H1 (cell line): ENCODE results near the gene DYSF. TPM values are rescaled to one million over a fixed set of nuclear protein-coding genes. Genes with fewer than 3 reads are reported as not detected.

Experiments
- CTCF ChIA-PET: fragments of 300-600 bp; sonication (Branson Sonifier 250); formaldehyde crosslinking; loops from one replicate; lab custom pipeline; 2021; ENCODE audit not compliant: partially characterized antibody; lab: Charles Lee
- POLR2A ChIA-PET: fragments of 300-600 bp; sonication (Branson Sonifier 250); formaldehyde crosslinking; loops from one replicate; lab custom pipeline; 2021; ENCODE audit warnings: inconsistent platforms; ENCODE audit not compliant: partially characterized antibody; lab: Charles Lee
- DNase-seq, 2 experiments: peaks; one replicate each; pipeline versions ENCODE4 v3.0.0 to v3.0.0-alpha.2; 2010 to 2022; ENCODE audit warnings: low spot score in 2 of 2, low read depth in 1 of 2, mixed read lengths in 1 of 2
- FAIRE-seq: peaks from 2 replicates; lab custom pipeline; 2011; peaks lifted over from hg19 to GRCh38; lab: Jason Lieb, UNC
- H2AFZ ChIP-seq: 2 replicates; pipeline ENCODE4 v1.8.1; 2012; ENCODE audit warnings: low read length, inconsistent platforms
- H2AK5ac ChIP-seq: 2 replicates; pipeline ENCODE4 v1.6.1; 2013; ENCODE audit warnings: low read depth, low read length
- H2BK120ac ChIP-seq: replicated peaks from 2 replicates; pipeline ENCODE3; 2013; ENCODE audit warnings: low read depth, low read length, inconsistent platforms
- H2BK12ac ChIP-seq: 2 replicates; pipeline ENCODE4 v1.6.1; 2013; ENCODE audit warnings: low read depth, low read length
- H2BK15ac ChIP-seq: 2 replicates; pipeline ENCODE4 v1.6.1; 2013; ENCODE audit warnings: low read length
- H2BK20ac ChIP-seq: 2 replicates; pipeline ENCODE4 v1.6.1; 2013; ENCODE audit warnings: low read length
- H2BK5ac ChIP-seq: 2 replicates; pipeline ENCODE4 v1.6.1; 2013; ENCODE audit warnings: low read depth, low read length
- H3K14ac ChIP-seq: 2 replicates; pipeline ENCODE4 v1.6.1; 2013; ENCODE audit warnings: inconsistent platforms; ENCODE audit not compliant: insufficient read length
- H3K18ac ChIP-seq: 2 replicates; pipeline ENCODE4 v1.6.1; 2013; ENCODE audit warnings: low read length; ENCODE audit errors: extremely low read depth
- H3K23ac ChIP-seq: 2 replicates; pipeline ENCODE4 v1.6.1; 2013; ENCODE audit warnings: inconsistent platforms; ENCODE audit not compliant: insufficient read length
- H3K23me2 ChIP-seq: 2 replicates; pipeline ENCODE4 v1.6.1; 2013; ENCODE audit warnings: low read depth, low read length
- H3K27ac ChIP-seq: 2 replicates; pipeline ENCODE4 v1.6.1; 2011; ENCODE audit warnings: low read depth, low read length, inconsistent platforms
- H3K27me3 ChIP-seq, 4 experiments: replicated peaks in 1 of 4; 1 replicate in 1 of 4; 2 replicates in 3 of 4; pipeline versions ENCODE4 v1.6.1 to v1.8.1; 2011 to 2013; ENCODE audit warnings: low read length in 3 of 4, mild to moderate bottlenecking in 3 of 4, inconsistent platforms in 2 of 4, mixed read lengths in 2 of 4, moderate library complexity in 1 of 4; ENCODE audit not compliant: control insufficient read depth in 3 of 4, insufficient read depth in 3 of 4; ENCODE audit errors: extremely low read depth in 1 of 4
- H3K36me3 ChIP-seq, 4 experiments: 2 replicates each; pipeline versions ENCODE4 v1.6.1 to v1.8.1; 2011 to 2013; ENCODE audit warnings: mild to moderate bottlenecking in 4 of 4, low read length in 3 of 4, moderate library complexity in 2 of 4, control low read depth in 1 of 4, inconsistent platforms in 1 of 4; ENCODE audit not compliant: insufficient read depth in 4 of 4, control insufficient read depth in 2 of 4
- H3K4ac ChIP-seq: replicated peaks from 2 replicates; pipeline ENCODE3; 2013; ENCODE audit warnings: low read length, low read depth, mixed read lengths, inconsistent platforms; ENCODE audit not compliant: insufficient read length
- H3K4me1 ChIP-seq, 4 experiments: replicated peaks in 1 of 4; 1 replicate in 1 of 4; 2 replicates in 3 of 4; pipeline versions ENCODE4 v1.6.1 to v1.8.1; 2011 to 2013; ENCODE audit warnings: low read length in 3 of 4, inconsistent platforms in 2 of 4, mixed read lengths in 1 of 4; ENCODE audit not compliant: insufficient read depth in 4 of 4, control insufficient read depth in 3 of 4
- H3K4me2 ChIP-seq, 2 experiments: 2 replicates each; pipeline versions ENCODE4 v1.6.1 to v1.8.1; 2011 to 2013; ENCODE audit warnings: low read depth in 2 of 2, low read length in 2 of 2, control low read depth in 1 of 2, inconsistent platforms in 1 of 2, mild to moderate bottlenecking in 1 of 2; ENCODE audit not compliant: insufficient read depth in 1 of 2
- H3K4me3 ChIP-seq, 4 experiments: fragments of 200-600, 300-600 bp in 1 of 4; sonication (generic), shearing (Covaris generic), sonication (Bioruptor Twin) in 1 of 4; 2 replicates each; pipeline versions ENCODE4 v1.5.1 to v1.8.1; 2011 to 2016; ENCODE audit warnings: low read length in 4 of 4, low read depth in 3 of 4, control low read depth in 2 of 4, inconsistent platforms in 2 of 4, mild to moderate bottlenecking in 2 of 4, mixed read lengths in 1 of 4, moderate library complexity in 1 of 4; ENCODE audit not compliant: insufficient read depth in 2 of 4; ENCODE audit errors: extremely low read depth in 1 of 4
- H3K56ac ChIP-seq: replicated peaks from 2 replicates; pipeline ENCODE3; 2013; ENCODE audit warnings: low read depth, mild to moderate bottlenecking, mixed read lengths, low read length, inconsistent platforms; ENCODE audit not compliant: insufficient read length
- H3K79me1 ChIP-seq: 2 replicates; pipeline ENCODE4 v1.6.1; 2013; ENCODE audit warnings: low read depth, low read length, control low read depth
- H3K79me2 ChIP-seq, 2 experiments: 2 replicates each; pipeline versions ENCODE4 v1.6.1 to v1.8.1; 2012 to 2013; ENCODE audit warnings: low read length in 2 of 2, mild to moderate bottlenecking in 2 of 2, inconsistent platforms in 1 of 2; ENCODE audit not compliant: insufficient read depth in 2 of 2, control insufficient read depth in 1 of 2
- H3K9ac ChIP-seq, 4 experiments: replicated peaks in 1 of 4; 1 replicate in 1 of 4; 2 replicates in 3 of 4; pipeline versions ENCODE4 v1.6.1 to v1.8.1; 2011 to 2013; ENCODE audit warnings: low read depth in 3 of 4, low read length in 3 of 4, control low read depth in 2 of 4, mild to moderate bottlenecking in 2 of 4, moderate library complexity in 2 of 4, inconsistent platforms in 1 of 4; ENCODE audit errors: extremely low read depth in 1 of 4
- H3K9me3 ChIP-seq, 2 experiments: 2 replicates each; pipeline versions ENCODE4 v1.6.1 to v1.8.1; 2012 to 2013; ENCODE audit warnings: mild to moderate bottlenecking in 2 of 2, moderate library complexity in 2 of 2, control low read depth in 1 of 2, inconsistent platforms in 1 of 2, low read depth in 1 of 2, low read length in 1 of 2, mixed read lengths in 1 of 2; ENCODE audit not compliant: insufficient read depth in 2 of 2
- H4K20me1 ChIP-seq, 2 experiments: replicated peaks in 1 of 2; 2 replicates each; pipeline versions ENCODE3 to v1.8.1; 2011 to 2013; ENCODE audit warnings: inconsistent platforms in 2 of 2, low read length in 2 of 2, mild to moderate bottlenecking in 1 of 2; ENCODE audit not compliant: insufficient read depth in 2 of 2, control insufficient read depth in 1 of 2
- H4K5ac ChIP-seq: 2 replicates; pipeline ENCODE4 v1.6.1; 2013; ENCODE audit warnings: low read length, low read depth, mixed read lengths, inconsistent platforms; ENCODE audit not compliant: insufficient read length
- H4K8ac ChIP-seq: 2 replicates; pipeline ENCODE4 v1.8.0; 2013; ENCODE audit warnings: mild to moderate bottlenecking, moderate library complexity, low read length, inconsistent platforms; ENCODE audit not compliant: insufficient read depth; ENCODE audit errors: extremely low read depth
- H4K91ac ChIP-seq: replicated peaks from 2 replicates; pipeline ENCODE3; 2013; ENCODE audit warnings: low read length, mixed read lengths, inconsistent platforms; ENCODE audit not compliant: insufficient read length
- BRCA1 ChIP-seq: IDR thresholded peaks from 2 replicates; pipeline ENCODE4 v1.6.1; 2012; ENCODE audit warnings: low read depth, low read length, improper control_type of control experiment
- HDAC2 ChIP-seq, 2 experiments: fragments of 300-600 bp in 1 of 2; sonication (generic) in 1 of 2; IDR thresholded peaks; 2 replicates each; pipeline ENCODE4 v1.6.1; 2011 to 2012; ENCODE audit warnings: low read depth in 2 of 2, low read length in 2 of 2, mild to moderate bottlenecking in 2 of 2, moderate library complexity in 2 of 2, borderline replicate concordance in 1 of 2, inconsistent platforms in 1 of 2
- RXRA ChIP-seq: IDR thresholded peaks from 2 replicates; pipeline ENCODE4 v1.6.1; 2011; ENCODE audit warnings: low read depth, mild to moderate bottlenecking, low read length, moderate library complexity; ENCODE audit not compliant: insufficient read depth
- SP4 ChIP-seq: IDR thresholded peaks from 2 replicates; pipeline ENCODE4 v1.6.1; 2012; ENCODE audit warnings: low read length, inconsistent platforms
- TEAD4 ChIP-seq: IDR thresholded peaks from 2 replicates; pipeline ENCODE4 v1.6.1; 2012; ENCODE audit warnings: low read depth, low read length, inconsistent platforms, mixed read lengths
- WGBS, 2 experiments: shearing (Covaris generic) in 1 of 2; methylation state at CpG; one replicate each; pipeline versions ENCODE4 v1.1.6 to v1.1.7; 2013 to 2015; ENCODE audit warnings: low lambda C conversion rate in 2 of 2, mixed read lengths in 2 of 2, inconsistent platforms in 1 of 2, low coverage in 1 of 2, missing lambda C conversion rate in 1 of 2; ENCODE audit not compliant: insufficient replicate concordance in 2 of 2, insufficient coverage in 1 of 2, insufficient read length in 1 of 2; ENCODE audit errors: extremely low coverage in 1 of 2, missing lambda C conversion rate in 1 of 2; 5-methylcytosine and 5-hydroxymethylcytosine counted together
- polyA plus RNA-seq, 7 experiments: library from polyadenylated mRNA; depleted of rRNA in 3 of 7; stranded (reverse) in 5 of 7; unstranded in 2 of 7; fragments of >200 nt in 5 of 7; fragments of 200-250 nt in 2 of 7; gene quantifications; 1 replicate in 5 of 7; 2 replicates in 1 of 7; 4 replicates in 1 of 7; pipeline versions ENCODE4 v1.2.1 to v1.2.3, GENCODE V29; 2011 to 2013; ENCODE audit warnings: missing spikeins in 2 of 7, mixed read lengths in 2 of 7
- total RNA-seq: library from RNA; stranded (reverse); fragmentation: NEBNext Ultra II Directional; extraction: Animal tissue kit (Norgen Biotek cat#: 25700); gene quantifications from 2 replicates; pipeline ENCODE4 v1.2.1, GENCODE V29; 2021
- TF ChIP-seq, protein P1 (sequence below), 3 experiments: IDR thresholded peaks; 1 replicate in 2 of 3; 2 replicates in 1 of 3; pipeline versions ENCODE4 v1.5.1 to v1.6.1; 2011; ENCODE audit warnings: low read length in 3 of 3, mild to moderate bottlenecking in 3 of 3, inconsistent platforms in 2 of 3, low read depth in 1 of 3, moderate library complexity in 1 of 3; ENCODE audit not compliant: insufficient read depth in 1 of 3; ENCODE audit errors: control extremely low read depth in 1 of 3

Gene DYSF
- total and polyA plus RNA-seq, 2 of the 8 experiments (the other 6 are each of a cell fraction or from before 2014, with no cell fraction given): 5.8 to 7.1 TPM

DNA sequence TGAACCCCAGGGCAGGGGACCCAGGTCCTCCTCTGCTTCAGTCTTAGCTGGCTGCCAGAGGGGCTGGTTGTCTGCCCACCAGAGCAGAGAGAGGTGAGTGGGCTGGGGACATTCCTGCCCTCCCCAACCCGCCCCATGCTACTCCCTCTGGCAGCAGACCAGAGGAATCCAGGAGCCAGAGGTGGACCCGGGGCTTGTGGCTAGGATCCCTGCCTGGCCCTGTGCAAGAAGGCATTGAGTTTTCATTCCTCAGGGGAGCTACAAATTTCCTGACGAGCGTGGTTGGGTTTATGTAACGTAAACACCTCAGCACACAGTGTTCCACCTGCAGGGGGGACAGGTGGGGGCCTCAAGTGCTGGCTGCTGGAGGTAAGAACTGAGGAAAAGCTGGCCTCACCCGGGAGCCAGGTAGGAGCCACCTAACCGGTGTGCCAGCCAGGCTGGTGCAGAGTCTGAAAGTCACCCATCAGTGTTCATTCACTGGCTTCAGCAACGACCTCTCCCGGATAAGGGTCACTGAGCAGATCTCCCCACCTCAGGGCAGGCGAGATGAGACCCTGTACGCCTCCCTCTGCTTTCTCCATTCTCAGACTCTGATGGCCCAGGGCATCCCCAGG lies 246.8 kb downstream of the DYSF start:
- Histone ChIP-seq H2BK120ac (no peak overlapping the region), H3K4me3 (no peak overlapping the region), H3K27ac (no peak overlapping the region), H4K5ac (no peak overlapping the region), H3K56ac (no peak overlapping the region), H3K23me2 (no peaks in the 10 kb centered on the region), H3K4me1 (peaks cover 0 to 16% (median 2%) of the 10 kb centered on the region in 4 experiments; a peak in 5 of 7 replicates), H3K4ac (no peak overlapping the region), H2BK20ac (no peak overlapping the region), H3K14ac (no peak overlapping the region), H3K18ac (no peak overlapping the region; the same call in 1 of the 2 replicates), H4K8ac (peak overlapping the region; percentile 48; the same call in 1 of the 2 replicates), H4K91ac (no peak overlapping the region), H3K79me1 (no peaks in the 10 kb centered on the region), H2BK12ac (no peak overlapping the region), H4K20me1 (no peaks in the 10 kb centered on the region), H3K23ac (no peak overlapping the region), H2AK5ac (no peak overlapping the region), H2AFZ (no peak overlapping the region), H3K4me2 (no peak overlapping the region), H3K79me2 (no peaks in the 10 kb centered on the region), H3K36me3 (no peaks in the 10 kb centered on the region; a peak in 1 of 8 replicates), H3K9me3 (peaks cover 0 to 5% of the 10 kb centered on the region in 2 experiments; a peak in 1 of 4 replicates), H2BK5ac (no peak overlapping the region), H3K27me3 (no peaks in the 10 kb centered on the region), H3K9ac (no peak overlapping the region), H2BK15ac (0 out of 2 replicates have a peak overlapping the region, but pooled peaks have one; percentile 48)
- no peak for DNase-seq
- POLR2A ChIA-PET: interaction anchor here (1.5 kb wide), 1 partner anchor 9 kb away, joined by 6 read pairs; no protein-coding TSS in a partner anchor
- no peak for FAIRE-seq
- CTCF ChIA-PET: interaction anchor here (0.8 to 1.5 kb wide), 4 partner anchors 12 to 170 kb away, joined by 3 read pairs; no protein-coding TSS in a partner anchor
- WGBS, 2 experiments: 90% methylated on average over 11 of the region's 11 CpGs; no CpG with 5 or more reads in 1 of the 2 experiments
- TF ChIP-seq HDAC2 (IDR thresholded peaks at IDR 0.05; ENCODE audit: borderline replicate concordance in 1 of 2, low read depth in 2 of 2, low read length in 2 of 2): no peak
- TF ChIP-seq BRCA1: no peak
- TF ChIP-seq TEAD4: no peak
- TF ChIP-seq SP4: no peak
- no peak for TF ChIP-seq RXRA
- TF ChIP-seq, protein P1, sequence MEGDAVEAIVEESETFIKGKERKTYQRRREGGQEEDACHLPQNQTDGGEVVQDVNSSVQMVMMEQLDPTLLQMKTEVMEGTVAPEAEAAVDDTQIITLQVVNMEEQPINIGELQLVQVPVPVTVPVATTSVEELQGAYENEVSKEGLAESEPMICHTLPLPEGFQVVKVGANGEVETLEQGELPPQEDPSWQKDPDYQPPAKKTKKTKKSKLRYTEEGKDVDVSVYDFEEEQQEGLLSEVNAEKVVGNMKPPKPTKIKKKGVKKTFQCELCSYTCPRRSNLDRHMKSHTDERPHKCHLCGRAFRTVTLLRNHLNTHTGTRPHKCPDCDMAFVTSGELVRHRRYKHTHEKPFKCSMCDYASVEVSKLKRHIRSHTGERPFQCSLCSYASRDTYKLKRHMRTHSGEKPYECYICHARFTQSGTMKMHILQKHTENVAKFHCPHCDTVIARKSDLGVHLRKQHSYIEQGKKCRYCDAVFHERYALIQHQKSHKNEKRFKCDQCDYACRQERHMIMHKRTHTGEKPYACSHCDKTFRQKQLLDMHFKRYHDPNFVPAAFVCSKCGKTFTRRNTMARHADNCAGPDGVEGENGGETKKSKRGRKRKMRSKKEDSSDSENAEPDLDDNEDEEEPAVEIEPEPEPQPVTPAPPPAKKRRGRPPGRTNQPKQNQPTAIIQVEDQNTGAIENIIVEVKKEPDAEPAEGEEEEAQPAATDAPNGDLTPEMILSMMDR (IDR thresholded peaks at IDR 0.05; ENCODE audit: control extremely low read depth in 1 of 3, insufficient read depth in 1 of 3, low read depth in 1 of 3, low read length in 3 of 3): no peak
